Adipose tissue (tissue), 3 donors: ENCODE measurements around the gene CLTC. TPM values are rescaled to one million over a fixed set of nuclear protein-coding genes. Genes with fewer than 3 reads are reported as not detected.
"Not testable (repeated sequence)": the region's sequence is repeated elsewhere in the genome, so short reads cannot be mapped to it uniquely, and the experiment has no call there.

Experiments
- H3K27ac ChIP-seq: one replicate; pipeline ENCODE4 v1.5.1; 2013; ENCODE audit warnings: low read depth, low read length
- WGBS, 3 donors: extraction: QIAGEN DNeasy Blood & Tissue Kit; methylation state at CpG; one replicate each; pipeline ENCODE4 v1.1.7; 2013; 5-methylcytosine and 5-hydroxymethylcytosine counted together
- polyA plus RNA-seq, 3 donors: library from polyadenylated mRNA; stranded (reverse); fragments of 200-250 nt; gene quantifications; one replicate each; pipeline ENCODE4 v1.2.3, GENCODE V29; 2013
- donor health status: healthy with polysubstance abuse.
- donor health status: Bipolar disorder and iron deficiency.
- donor health status: healthy.

The CLTC gene
- polyA plus RNA-seq, 3 donors, result 30.8 to 69.4 (median 59.4) TPM

DNA sequence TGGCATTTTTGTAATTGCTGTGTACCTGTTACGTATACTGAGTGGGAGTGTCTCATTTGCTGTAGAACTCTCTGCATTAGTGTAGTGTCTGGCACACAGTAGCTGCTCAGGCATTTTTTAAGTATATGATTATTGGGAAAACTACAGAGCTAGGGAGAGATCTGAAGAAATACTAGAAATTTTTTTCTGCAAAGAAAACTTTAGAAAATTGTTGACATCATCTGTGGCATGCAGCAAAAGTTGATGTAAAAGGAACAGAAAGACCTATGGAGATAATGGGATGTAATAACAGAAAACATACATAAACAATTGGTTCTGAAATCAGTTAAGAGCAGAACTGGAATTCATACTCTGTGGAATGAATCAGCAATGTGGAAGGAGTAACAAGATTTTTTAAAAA lies 11.6 kb downstream of the CLTC start:
- no peak overlapping the region for H3K27ac ChIP-seq
- 90 to 97% (median 91%) methylated on average over 1 of the region's 1 CpG for WGBS, 3 donors

DNA sequence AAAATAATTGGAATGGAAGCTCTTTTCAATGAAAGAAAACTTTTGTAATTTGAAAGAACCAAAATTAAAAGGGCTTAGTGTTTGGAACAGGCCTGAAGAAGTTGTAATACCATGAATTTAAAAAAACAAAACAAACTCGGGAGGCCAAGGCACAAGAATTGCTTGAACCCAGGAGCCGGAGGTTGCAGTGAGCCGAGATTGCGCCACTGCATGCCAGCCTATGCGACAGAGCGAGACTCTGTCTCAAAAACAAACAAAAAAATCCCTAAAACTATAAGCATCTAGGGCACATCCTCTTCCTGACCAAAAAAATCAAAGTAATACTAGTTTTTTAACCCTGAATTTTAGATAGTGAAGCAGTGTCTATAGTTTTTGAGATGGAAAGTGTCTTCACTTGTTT lies 12.7 kb downstream of the CLTC start:
- WGBS, 3 donors, result 70 to 90% (median 77%) methylated on average over 6 of the region's 6 CpGs
- H3K27ac ChIP-seq, result no peak overlapping the region

GRCh38 chr17:59633658-59634359 lies 14.1 kb downstream of the CLTC start:
- H3K27ac ChIP-seq, result no peak overlapping the region

DNA sequence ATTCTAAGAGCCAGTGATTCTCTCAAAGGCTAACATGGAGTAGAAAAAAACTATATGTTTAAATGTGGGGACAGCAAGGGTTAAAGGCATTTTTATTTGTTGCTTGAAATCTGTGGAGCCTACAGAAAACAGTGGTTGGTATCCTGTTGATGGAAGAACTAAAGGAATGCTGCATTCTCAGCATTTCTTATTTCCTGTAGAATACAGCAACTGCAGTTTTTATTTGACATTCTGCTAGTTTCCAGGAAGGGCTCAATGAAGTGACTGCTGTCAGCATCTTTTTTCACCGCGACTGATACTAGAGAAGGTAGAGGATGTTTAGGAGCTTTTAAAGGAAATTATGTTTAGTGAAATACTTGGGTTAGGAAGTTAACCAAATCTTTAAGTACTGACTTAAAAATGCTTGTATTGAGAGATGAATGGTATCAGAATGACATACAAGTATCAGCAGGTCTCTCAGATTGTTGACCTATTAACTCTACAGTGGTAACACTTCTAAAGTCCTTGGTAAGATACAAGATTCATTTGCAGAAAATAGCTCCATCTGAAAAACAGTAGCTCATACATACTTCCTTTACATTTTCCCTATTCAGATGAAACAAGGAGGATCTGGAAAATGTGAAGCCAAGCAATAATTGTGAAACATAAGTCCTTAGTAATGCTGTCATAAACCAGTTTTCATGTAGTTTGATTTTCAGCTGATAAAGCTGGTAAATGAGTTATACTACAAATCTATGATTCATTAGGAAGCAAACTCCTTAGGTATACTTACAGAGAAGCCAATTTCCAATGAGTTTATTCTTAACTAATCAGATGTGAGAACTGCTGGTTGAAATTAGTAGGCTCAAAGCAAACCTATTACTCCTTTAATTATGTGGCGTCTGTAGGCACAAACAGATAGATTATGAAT lies 15.2 kb downstream of the CLTC start:
- WGBS, 3 donors, result 31 to 57% (median 47%) methylated on average over 3 of the region's 3 CpGs

More at GRCh38 chr17:59633658-59634359, 14.1 kb downstream of the CLTC start:
- 84 to 90% (median 89%) methylated on average over 5 of the region's 5 CpGs for WGBS, 3 donors

GRCh38 chr17:59637611-59638310 lies 18.1 kb downstream of the CLTC start:
- 73 to 85% (median 78%) methylated on average over 1 of the region's 1 CpG for WGBS, 3 donors
- H3K27ac ChIP-seq, result no peak overlapping the region

More for the DNA sequence above, 15.2 kb downstream of the CLTC start:
- H3K27ac ChIP-seq, result no peak overlapping the region

- H3K27ac ChIP-seq, result no peak overlapping the region
- 74 to 81% (median 80%) methylated on average over 10 of the region's 10 CpGs for WGBS, 3 donors
Measured at GRCh38 chr17:59638553-59638952, 18.9 kb downstream of the CLTC start.

DNA sequence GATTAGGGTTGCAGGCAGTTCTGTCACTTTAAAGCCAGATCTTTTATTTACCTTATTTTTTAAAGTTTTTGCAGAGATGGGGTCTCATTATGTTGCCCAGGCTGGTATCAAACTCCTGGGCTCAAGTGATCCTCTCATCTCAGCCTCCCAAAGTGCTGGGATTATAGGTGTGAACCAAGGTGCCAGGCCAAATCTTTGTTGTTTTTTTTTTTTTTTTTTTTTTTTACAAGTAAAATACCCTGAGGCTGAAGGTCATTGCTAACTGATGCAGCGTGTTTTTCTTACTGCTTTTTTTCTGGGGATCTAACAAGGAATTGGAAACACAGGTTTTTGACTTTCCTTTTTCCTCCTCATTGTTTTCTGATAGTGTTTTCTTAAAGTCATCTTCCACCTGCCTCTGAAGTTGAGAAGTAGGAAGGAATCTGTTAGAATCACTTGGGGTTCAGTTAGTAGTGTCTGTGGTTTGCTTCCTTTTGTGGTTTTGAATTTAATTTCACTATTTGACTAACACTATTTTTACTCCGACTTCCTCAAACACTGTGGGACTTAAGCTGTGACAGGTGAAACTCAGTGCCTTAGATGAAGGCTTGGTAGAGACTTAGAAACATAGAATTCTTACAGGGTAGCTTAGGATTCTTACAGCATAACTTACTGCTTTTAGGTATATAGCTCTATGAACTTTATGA lies 22.2 kb downstream of the CLTC start:
- 19 to 41% (median 40%) methylated on average over 2 of the region's 2 CpGs for WGBS, 3 donors
- H3K27ac ChIP-seq, result no peak overlapping the region

DNA sequence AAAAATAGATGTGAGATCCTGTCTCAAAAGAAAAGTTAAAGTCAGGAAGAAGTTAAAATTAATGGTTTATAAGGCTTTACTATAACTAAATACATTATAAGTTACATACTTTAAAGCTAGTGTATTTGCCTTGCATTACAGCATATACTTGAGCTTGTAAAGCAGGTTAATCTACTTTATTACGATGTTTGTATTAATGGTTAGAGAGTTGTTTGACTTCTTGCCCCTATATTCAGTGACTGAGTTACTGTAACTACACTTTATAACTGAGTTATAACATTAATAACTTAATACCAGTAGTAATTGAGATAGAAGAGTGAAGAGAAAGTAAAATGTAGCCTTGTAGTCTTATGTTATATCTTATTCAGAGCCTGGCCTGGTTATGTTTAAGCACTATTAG lies 22.9 kb downstream of the CLTC start:
- 31 to 97% (median 87%) methylated on average over 1 of the region's 1 CpG for WGBS, 3 donors
- no peak overlapping the region for H3K27ac ChIP-seq

GRCh38 chr17:59643159-59644140 lies 23.8 kb downstream of the CLTC start:
- no peak overlapping the region for H3K27ac ChIP-seq
- 65 to 82% (median 81%) methylated on average over 5 of the region's 5 CpGs for WGBS, 3 donors

DNA sequence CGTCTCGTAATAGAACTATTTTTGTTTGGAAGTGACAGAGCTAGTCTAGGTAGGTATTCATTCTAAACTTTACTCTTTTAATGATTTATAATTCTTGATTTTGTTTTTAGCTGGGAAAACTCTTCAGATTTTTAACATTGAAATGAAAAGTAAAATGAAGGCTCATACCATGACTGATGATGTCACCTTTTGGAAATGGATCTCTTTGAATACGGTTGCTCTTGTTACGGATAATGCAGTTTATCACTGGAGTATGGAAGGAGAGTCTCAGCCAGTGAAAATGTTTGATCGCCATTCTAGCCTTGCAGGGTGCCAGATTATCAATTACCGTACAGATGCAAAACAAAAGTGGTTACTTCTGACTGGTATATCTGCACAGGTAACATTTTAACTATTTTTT lies 27.6 kb downstream of the CLTC start:
- WGBS, 3 donors, result 87 to 91% (median 90%) methylated on average over 6 of the region's 6 CpGs
- no peak overlapping the region for H3K27ac ChIP-seq

DNA sequence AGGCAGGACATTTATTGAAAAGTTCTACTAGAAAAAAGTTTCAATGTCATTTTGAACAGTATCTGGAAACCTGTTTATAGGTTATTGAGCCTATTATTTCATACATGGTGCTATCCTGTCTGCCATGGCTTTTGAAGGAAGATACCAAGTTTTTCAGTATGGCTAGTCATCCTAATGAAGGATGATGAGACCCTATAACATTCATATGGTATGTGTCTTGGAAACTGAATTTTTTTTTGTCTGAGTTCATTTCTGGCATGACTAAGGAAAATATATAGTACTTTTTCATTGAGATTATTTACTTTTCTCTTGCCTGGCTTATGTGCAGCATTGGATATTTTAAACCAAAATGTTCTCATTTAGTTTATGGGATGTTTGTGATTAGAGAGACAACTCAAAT lies 30.2 kb downstream of the CLTC start:
- H3K27ac ChIP-seq, result no peak overlapping the region

DNA sequence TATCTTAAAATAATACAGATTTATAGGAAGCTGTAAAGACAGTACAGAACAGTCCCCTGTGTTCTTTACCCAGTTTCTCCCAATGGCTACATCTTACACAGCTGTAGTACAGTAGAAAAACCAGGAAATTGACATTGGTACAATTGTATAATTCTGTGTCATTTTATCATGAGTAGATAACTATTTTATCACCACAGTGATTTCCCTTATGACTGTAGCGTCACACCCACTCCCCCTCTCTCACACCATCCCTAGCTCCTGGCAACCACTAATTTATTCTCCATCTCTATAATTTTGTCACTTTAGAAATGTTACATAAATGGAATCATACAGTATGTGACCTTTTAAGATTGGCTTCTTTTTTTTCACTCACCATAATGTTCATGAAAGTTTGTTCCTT lies 30.9 kb downstream of the CLTC start:
- no peak overlapping the region for H3K27ac ChIP-seq
- WGBS, 3 donors, result 74 to 100% (median 90%) methylated on average over 1 of the region's 1 CpG

DNA sequence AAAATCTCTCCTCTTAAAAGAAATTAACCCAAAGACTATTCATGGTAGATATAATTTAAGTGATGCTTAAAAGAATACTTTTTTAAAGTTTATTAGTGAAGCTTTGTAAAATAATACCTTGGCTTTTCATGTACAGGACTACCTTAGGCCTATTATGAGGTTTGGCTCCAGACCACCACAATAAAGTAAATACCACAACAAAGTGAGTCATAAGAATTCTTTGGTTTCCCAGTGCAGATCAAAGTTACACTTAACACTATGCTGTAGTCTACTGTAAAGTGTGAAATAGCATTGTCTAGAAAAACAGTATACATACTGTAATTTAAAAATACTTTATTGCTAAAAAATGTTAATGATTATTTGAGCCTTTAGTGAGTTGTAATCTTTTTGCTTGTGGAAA lies 31.7 kb downstream of the CLTC start:
- no peak overlapping the region for H3K27ac ChIP-seq

- 95 to 98% (median 95%) methylated on average over 2 of the region's 2 CpGs for WGBS, 3 donors
- no peak overlapping the region for H3K27ac ChIP-seq
Measured at GRCh38 chr17:59652119-59652518, 32.4 kb downstream of the CLTC start.

GRCh38 chr17:59656624-59657023 lies 36.9 kb downstream of the CLTC start:
- 68 to 93% (median 74%) methylated on average over 7 of the region's 7 CpGs for WGBS, 3 donors
- not testable (repeated sequence) for H3K27ac ChIP-seq

GRCh38 chr17:59666235-59666634 lies 46.5 kb downstream of the CLTC start:
- 70 to 83% (median 72%) methylated on average over 5 of the region's 5 CpGs for WGBS, 3 donors
- no peak overlapping the region for H3K27ac ChIP-seq

GRCh38 chr17:59668816-59669215 lies 49.1 kb downstream of the CLTC start:
- H3K27ac ChIP-seq, result no peak overlapping the region
- WGBS, 3 donors, result 28 to 73% (median 42%) methylated on average over 3 of the region's 3 CpGs

DNA sequence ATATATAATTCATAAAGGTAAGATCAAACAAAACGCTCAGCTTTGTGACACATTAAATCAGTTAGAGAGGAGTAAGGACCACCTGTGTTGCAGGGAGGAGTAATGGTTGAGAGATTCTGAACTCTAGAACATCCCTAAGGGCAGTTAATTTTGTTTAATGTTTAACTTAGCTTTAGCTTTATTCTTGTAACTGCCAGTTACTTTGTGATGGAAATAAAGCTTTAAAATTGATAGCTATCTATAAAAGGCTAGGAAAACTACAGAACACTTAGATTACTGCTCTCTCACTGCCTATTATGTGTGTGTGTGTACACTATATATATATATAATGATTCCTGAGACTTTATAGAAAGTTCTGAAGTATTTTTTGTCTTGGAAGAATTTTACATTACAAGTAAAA lies 49.7 kb downstream of the CLTC start:
- no peak overlapping the region for H3K27ac ChIP-seq
- WGBS, 3 donors, result 51 to 66% (median 60%) methylated on average over 1 of the region's 1 CpG
